ENCODE results near the gene PTPRN2.
"Not testable (repeated sequence)": the region's sequence is repeated elsewhere in the genome, so short reads cannot be mapped to it uniquely, and the experiment has no call there.

PTPRN2 gene

DNA sequence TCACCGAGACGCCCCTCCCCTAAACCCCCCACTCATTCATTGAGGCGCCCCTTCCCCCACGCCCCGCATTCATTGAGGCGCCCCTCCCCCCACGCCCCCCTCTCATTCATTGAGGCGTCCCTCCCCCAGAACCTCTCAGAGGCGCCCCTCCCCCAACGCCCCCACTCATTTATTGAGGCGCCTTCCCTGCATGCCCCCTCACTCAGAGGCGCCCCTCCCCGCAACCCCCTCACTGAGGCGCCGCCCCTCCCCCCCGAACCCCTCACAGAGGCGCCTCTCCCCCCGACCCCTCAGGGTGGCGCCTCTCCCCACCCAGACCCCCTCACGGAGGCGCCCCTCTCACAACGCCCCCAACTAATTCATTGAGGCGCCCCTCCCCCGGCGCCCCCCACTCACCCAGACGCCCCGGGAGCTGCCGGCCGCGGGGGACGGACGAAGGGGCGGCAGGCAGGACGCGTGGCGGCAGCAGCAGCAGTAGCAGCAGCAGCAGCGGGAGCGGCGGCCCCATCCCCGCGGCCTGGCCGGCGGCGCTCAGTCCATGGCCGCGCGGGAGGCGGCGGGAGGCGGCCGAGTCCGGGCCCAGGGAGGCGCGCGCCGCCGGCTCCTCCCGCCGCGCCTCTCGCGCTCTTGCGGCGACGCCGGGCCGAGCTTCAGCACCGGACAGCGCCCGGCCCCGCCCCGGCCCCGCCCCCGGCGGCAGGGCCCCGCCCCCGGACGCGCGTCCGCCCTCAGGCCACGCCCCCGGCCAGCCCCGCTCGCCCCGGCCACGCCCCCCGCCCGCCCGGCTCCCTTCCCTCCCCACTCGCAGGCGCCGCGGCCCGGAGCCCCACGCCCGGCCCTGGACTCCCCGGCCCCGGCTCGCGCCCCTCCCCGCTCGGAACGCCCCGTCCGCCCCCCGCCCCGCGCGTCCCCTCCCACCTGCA lies at the start of gene PTPRN2:
Gene PTPRN2, minus strand, starts transcription at position 662 of the 923 bp plus-strand sequence.
- peak; percentile 55 for DNase-seq (ENCODE audit: low read depth)

DNA sequence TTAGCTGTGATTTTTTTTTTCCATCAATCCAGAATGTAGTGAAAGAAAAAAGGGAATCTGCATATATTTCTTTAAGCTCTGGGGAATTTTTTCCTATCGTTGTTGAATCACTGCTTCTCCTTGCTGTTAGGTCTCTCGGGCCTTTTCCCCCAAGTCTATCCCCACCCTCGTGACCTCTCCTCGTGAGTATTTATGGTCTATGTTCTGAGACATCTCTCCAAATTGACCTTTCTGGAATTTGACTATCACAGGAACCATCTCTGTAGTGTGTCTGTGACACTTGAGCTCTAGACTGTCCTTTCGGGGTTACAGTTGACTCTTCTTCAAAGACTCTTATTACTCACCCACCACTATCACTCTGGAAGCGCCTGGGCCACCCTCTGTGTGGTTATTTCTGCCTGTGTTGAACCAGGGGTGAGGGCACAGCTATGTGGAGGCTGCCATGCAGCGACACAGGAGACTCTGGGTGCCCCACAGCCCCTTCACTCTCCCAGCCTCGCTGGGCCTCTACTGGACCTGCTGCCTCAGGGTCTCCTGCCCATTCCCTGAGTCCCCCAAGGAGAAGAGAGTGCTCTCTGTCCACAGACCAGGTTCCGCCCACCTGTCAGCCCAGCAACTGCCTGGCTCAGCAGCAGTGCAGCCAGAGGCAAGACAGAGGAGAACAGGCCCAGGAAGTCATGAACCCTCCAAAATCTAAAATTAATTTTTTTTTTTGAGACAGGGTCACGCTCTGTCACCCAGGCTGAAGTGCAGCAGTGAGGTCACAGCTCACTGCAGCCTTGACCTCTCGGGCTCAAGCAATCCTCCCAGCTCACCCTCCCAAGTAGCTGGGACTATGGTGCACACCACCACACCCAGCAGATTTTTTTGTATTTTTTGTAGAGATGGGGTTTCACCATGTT lies 45.7 kb upstream of the PTPRN2 start:
- DNase-seq (ENCODE audit: low read depth): no peak

DNA sequence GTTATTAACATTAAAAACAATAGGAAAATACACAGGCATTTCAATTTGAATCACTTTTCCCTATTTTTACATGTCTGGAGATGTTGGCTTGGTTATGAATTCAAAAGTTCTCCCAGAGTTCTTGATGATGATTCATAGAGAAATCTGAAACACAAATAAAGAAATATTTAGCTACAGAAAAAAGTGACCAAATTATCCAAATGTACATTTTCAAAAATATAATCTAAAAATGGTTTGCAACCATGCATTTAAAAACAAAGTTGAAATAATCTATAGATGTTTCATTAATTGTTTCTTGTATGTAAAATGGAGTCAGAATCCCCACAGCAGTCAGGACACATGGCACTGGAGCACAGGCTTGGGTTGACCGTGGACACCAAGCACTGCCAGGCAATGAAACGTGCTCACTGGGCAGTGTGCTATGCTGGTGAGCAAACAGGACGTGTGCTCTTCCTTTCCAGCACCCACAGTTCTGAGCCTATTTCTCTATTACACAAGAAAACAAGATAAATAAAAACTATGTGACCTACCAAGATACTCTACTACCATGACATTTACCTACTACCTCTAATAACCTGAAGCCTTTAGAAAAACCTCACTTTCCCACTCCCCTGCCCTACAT lies 44.1 kb upstream of the PTPRN2 start:
- DNase-seq (ENCODE audit: low read depth): peak; percentile 40

DNA sequence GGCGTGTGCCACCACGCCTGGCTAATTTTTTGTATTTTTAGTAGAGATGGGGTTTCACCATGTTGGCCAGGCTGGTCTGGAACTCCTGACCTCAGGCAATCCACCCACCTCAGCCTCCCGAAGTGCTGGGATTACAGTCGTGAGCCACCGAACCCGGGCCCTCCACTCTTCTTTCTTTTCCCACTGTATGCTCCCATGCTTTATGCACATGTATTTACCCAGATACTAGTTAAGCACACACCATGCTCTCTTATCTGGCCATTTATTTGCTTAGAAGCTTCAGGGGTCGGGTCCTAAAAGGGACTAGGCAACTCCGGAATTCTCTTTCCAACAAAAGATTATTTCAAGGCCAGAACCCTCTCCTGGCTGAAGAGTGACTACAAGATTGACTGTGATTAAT lies 38.7 kb upstream of the PTPRN2 start:
- not testable (repeated sequence) for DNase-seq (ENCODE audit: low read depth)

GRCh38 chr7:158623241-158623640 lies 35.6 kb upstream of the PTPRN2 start:
- no peak for DNase-seq (ENCODE audit: low read depth)

GRCh38 chr7:158620839-158621441 lies 33.3 kb upstream of the PTPRN2 start:
- no peak for DNase-seq (ENCODE audit: low read depth)

DNA sequence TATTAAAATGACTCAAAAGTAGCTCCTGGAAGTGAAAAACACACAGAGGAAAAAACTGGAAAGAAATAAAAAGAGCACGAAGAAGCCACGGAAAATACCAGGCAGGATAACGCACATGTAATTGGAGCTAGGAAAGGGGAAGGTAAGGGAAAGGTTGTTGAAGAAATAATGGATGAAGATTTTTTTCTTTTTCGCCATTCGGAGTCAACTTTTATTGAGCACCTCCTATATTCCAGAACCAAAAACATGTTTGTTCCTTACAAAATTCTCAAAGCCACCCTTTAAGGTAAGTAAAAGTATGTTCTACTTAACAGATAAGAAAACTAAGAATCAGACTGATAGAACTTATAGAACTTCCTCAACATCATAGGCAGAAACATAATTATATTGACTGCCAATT lies 32.8 kb upstream of the PTPRN2 start:
- DNase-seq (ENCODE audit: low read depth): no peak

DNA sequence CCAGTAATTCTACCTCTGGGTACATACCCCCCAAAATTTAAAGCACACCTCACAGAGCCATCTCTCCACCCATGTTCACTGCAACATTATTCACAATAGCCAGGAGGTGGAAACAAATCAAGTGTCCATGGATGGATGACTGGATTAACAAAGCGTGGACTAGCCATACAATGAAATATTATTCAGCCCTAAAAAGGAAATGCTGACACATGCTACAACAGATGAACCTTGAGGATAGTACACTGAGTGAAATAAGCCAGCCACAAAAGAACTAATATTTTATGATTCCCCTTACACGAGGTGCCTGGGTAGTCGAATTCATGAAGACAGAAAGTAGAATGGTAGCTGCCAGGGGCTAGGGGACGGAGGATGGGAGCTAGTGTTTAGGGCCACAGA lies 31.1 kb upstream of the PTPRN2 start:
- no peak for DNase-seq (ENCODE audit: low read depth)

DNA sequence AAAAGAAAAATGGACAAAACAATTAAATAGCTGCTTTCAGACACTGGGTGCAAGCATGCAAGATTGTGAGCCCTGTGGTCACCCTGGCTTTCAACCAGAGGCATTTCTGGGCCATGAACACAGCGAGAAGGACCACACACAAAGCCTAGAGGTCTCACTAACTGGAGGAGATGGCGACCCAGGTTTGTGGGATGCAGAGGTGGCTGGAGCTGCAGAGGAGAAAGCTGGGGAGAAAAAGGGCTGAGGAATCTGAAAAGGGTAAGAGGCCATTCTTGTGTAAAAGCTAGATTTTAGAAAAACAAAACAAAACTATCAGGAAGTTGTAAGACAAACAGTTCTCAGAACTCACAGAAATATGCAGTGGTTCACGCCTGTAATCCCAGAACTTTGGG lies 30.1 kb upstream of the PTPRN2 start:
- DNase-seq (ENCODE audit: low read depth): peak; percentile 91

- DNase-seq (ENCODE audit: low read depth): no peak
Measured at GRCh38 chr7:158616050-158616449, 28.4 kb upstream of the PTPRN2 start.

DNA sequence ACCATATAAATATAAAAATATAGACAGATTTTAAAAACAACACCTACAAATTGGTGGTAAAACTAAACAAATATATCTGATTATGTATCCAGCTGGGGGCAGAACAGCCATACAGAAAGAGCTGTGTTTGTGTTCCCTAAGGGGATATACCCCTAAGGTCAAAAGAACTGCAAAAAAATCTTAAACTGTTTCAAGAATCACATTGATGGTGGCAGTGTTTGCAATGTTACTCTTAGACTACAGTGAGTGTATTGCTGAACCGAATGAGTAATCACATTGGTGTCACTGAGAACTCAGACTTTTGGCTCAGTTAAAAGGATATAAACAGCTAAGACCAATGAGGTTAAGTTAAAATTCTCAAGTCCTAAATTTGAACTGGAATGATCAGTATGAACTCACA lies 27.1 kb upstream of the PTPRN2 start:
- DNase-seq (ENCODE audit: low read depth): peak; percentile 83

DNA sequence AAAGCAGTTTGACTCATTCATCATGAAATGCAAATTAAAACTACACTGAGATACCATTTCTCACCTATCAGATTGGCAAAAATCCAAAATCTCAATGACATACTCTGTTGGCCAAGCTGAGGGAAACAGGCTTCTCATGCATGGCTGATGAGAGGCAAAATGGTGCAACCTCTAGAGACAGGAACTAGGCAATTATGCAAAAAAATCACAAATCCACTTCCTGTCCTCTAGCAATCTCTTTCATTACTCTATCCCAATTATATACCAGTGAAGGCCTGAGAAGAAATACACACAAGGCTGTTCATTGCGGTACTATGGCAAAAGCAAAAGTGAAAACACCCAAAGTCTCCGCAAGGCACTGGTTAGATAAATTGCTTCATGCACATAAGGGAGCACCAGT lies 25.9 kb upstream of the PTPRN2 start:
- DNase-seq (ENCODE audit: low read depth): no peak

GRCh38 chr7:158612546-158612945 lies 24.9 kb upstream of the PTPRN2 start:
- no peak for DNase-seq (ENCODE audit: low read depth)

DNA sequence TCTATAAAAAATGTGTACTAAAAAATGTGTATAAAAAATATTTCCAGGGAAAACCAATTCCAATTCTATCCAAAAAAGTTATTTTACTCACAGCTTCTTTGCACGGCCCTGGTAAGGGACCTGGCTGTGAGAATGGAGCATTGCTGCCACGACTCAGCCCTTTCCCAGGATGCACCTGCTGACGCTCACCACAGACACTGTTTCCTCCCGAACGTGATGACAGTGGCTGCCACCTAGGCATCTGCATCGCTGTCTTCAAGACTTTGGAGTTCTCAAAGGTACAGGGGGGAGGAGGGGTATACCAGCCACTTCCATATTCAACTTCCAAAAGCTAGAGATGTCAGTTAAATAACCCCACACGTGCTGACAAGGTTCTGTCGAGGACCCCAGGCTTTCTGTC lies 23.9 kb upstream of the PTPRN2 start:
- no peak for DNase-seq (ENCODE audit: low read depth)

- DNase-seq (ENCODE audit: low read depth): no peak
Measured at GRCh38 chr7:158609313-158609974, 21.8 kb upstream of the PTPRN2 start.

DNA sequence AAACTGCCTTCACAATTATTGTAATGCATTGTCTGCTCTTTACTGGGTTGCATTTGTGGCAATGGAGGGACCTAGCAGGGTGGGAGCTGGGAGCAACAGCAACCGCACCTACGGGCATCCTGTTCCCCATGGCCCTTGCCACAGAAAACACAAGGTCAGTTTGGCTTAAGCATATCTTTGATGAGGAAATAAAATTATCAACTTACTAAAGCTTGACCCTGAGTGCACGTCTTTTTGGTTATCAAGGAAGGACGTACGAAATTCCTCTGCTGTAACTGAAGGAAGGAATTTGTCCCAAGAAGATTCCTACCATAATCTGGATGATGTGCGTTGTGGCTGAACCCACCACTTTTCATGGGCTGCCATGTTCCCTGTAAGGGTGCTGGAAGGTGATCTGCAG lies 19.9 kb upstream of the PTPRN2 start:
- DNase-seq (ENCODE audit: low read depth): no peak

DNA sequence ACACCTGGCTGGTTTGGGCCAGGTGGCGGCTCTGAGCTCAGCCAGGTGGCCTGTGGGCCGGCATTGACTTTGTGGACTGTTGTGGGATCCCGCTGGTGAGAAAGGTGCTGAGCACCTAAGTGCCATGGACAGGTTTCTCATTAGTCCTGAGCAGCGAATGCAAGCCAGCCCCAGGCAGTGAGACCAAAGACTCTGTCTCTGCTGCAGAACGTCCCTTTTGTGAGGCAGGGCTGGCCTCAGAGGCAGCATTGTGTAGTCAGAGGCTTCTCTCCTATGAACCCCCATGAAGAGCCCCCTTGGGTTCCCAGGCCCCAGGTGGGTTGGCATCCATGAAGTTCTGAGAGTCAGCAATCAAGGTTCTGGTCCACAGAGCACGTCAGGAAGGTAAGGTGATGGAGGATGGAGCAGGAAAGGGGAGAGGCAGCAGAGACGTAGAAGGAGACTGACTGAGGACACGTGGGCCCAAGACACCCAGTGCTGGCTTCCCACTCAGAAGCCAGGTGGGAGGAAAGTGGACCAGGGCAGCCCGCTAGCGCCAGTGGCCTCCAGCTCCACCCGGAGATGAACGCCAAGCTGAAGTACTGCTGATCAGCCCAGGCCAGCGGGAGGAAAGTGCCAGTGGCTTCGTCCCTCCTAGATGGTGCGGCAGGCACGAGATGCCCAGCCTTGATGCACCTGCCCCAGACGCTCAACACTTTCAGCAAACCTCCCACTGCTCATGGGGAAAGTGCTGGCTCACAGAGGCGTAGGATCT lies 19.2 kb upstream of the PTPRN2 start:
- DNase-seq (ENCODE audit: low read depth): no peak

DNA sequence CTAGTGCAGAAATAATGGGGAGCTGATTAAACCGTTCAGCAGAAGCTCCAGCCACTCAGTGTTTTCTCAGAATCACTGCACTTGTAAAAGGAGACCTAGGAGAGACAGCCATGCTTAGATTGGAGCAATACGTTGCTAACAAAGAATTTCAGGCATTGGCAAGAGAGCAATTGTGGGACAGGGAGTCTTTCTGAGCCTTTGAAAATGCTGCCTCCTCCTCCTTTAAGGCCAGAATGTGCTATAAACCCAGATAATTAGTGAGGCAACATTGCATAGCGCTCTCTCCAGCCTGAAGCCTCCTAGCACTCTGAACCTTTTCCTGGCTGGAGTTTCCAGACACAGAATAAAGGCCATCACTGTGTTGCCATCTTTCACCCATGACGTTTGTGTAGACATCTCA lies 18.5 kb upstream of the PTPRN2 start:
- peak; percentile 30 for DNase-seq (ENCODE audit: low read depth)

- no peak for DNase-seq (ENCODE audit: low read depth)
Measured at GRCh38 chr7:158603773-158604755, 16.4 kb upstream of the PTPRN2 start.
